ENCODE measurements around the gene PLEKHA5.

GRCh38 chr12:19382563-19382962 lies 253.0 kb downstream of the PLEKHA5 start:
- TF ChIP-seq POLR2A (IDR thresholded peaks at IDR 0.05) (no peak), CTCF (IDR thresholded peaks at IDR 0.05) (no peak)

Measured in lower leg skin (tissue), 3 donors.